Psoas muscle (tissue), 8 donors: ENCODE measurements around the gene C1QB. TPM values are rescaled to one million over a fixed set of nuclear protein-coding genes. Genes with fewer than 3 reads are reported as not detected.
"Not testable (repeated sequence)": the region's sequence is repeated elsewhere in the genome, so short reads cannot be mapped to it uniquely, and the experiment has no call there.

Experiments
- ATAC-seq, 4 donors: fragments of 200-7000 bp; cut with Tn5 transposase; one replicate each; pipeline ENCODE4 v1.9.1; 2020; ENCODE audit warnings: moderate library complexity in 3 of 4, mild to moderate bottlenecking in 2 of 4
- DNase-seq, 2 donors: peaks; one replicate each; pipeline ENCODE4 v3.0.0-alpha.2; 2020
- H3K27ac ChIP-seq: fragments of 200-600 bp; one replicate; pipeline ENCODE4 v1.8.0; 2022
- H3K27me3 ChIP-seq, 3 donors: fragments of 200-600 bp in 1 of 3; one replicate each; pipeline versions ENCODE4 v1.6.1 to v1.8.0; 2013 to 2022; ENCODE audit warnings: low read length in 2 of 3, mild to moderate bottlenecking in 2 of 3, moderate library complexity in 1 of 3; ENCODE audit not compliant: insufficient read depth in 3 of 3
- H3K36me3 ChIP-seq, 2 donors: fragments of 200-600 bp in 1 of 2; one replicate each; pipeline versions ENCODE4 v1.6.1 to v1.8.0; 2013 to 2022; ENCODE audit warnings: low read depth in 1 of 2, mild to moderate bottlenecking in 1 of 2, moderate library complexity in 1 of 2; ENCODE audit not compliant: insufficient read depth in 1 of 2
- H3K4me1 ChIP-seq: fragments of 200-600 bp; one replicate; pipeline ENCODE4 v1.8.0; 2022
- H3K4me3 ChIP-seq: fragments of 200-600 bp; one replicate; pipeline ENCODE4 v1.8.0; 2022; ENCODE audit warnings: mild to moderate bottlenecking
- H3K9me3 ChIP-seq: fragments of 200-600 bp; one replicate; pipeline ENCODE4 v1.8.0; 2022
- WGBS, 3 donors: extraction: QIAGEN DNeasy Blood & Tissue Kit; methylation state at CpG; one replicate each; pipeline versions ENCODE4 v1.1.6 to v1.1.7; 2013; 5-methylcytosine and 5-hydroxymethylcytosine counted together
- intact Hi-C, 2 donors: fragments of 100-400 bp; cut with DNase I; formaldehyde crosslinking; loops; one replicate each; pipeline versions ENCODE4 v1.11.0 to v1.14.2; 2022
- polyA plus RNA-seq, 3 donors: library from polyadenylated mRNA; stranded (reverse); fragments of 200-250 nt; gene quantifications; one replicate each; pipeline ENCODE4 v1.2.3, GENCODE V29; 2013
- total RNA-seq, 4 donors: library from RNA; stranded (reverse); fragmentation: NEBNext Ultra II Directional in 2 of 4; extraction: Animal tissue kit (Norgen Biotek cat#: 25700) in 2 of 4; gene quantifications; one replicate each; pipeline versions ENCODE4 v1.2.1 to v1.2.4, GENCODE V29; 2021 to 2023
- TF ChIP-seq, protein P1 (sequence below): fragments of 200-600 bp; IDR thresholded peaks from one replicate; pipeline ENCODE4 v1.8.0; 2022; ENCODE audit warnings: antibody characterized with exemption
- donor health status: healthy with polysubstance abuse.
- donor health status: DM: no; HTN: no; CAD: no; lungs with moderate emphysema.
- donor health status: Bipolar disorder and iron deficiency.
- donor health status: healthy.
- donor health status: DM: yes; HTN: yes; CAD: no.
- donor health status: DM: no; HTN: no; CAD: no.
- donor health status: DM: no; HTN: no; CAD: no.
- donor health status: DM: yes; HTN: yes; CAD: no.

C1QB gene
- total and polyA plus RNA-seq, 7 donors: 14.8 to 47.6 (median 25.6) TPM

DNA sequence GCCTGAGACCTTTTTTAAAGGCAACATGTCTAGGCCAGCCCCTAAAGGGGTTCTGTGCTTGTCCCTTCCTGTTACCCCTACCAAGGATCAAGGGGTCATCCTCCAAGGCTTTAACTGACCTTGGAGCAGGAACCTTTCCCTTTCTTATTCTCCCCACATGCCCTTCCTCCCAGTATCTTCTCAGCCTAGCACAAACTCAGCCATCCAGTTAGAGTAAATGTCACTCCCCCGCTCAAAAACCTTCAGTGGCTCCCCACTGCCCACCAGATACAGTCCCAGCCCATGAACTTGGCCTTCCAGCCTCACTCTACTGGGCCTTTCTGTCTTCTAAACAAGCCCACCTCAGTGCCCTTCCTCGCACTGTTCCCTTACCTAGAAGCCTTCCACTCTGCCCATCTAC is 8.8 kb downstream of the C1QB start:
- H3K27me3 ChIP-seq: peaks cover 0 to 10% (median 5%) of the 10 kb centered on the region in 3 donors
- no peaks in the 10 kb centered on the region for H3K9me3 ChIP-seq
- H3K4me3 ChIP-seq: no peak overlapping the region
- ATAC-seq: no peak
- TF ChIP-seq, protein P1, sequence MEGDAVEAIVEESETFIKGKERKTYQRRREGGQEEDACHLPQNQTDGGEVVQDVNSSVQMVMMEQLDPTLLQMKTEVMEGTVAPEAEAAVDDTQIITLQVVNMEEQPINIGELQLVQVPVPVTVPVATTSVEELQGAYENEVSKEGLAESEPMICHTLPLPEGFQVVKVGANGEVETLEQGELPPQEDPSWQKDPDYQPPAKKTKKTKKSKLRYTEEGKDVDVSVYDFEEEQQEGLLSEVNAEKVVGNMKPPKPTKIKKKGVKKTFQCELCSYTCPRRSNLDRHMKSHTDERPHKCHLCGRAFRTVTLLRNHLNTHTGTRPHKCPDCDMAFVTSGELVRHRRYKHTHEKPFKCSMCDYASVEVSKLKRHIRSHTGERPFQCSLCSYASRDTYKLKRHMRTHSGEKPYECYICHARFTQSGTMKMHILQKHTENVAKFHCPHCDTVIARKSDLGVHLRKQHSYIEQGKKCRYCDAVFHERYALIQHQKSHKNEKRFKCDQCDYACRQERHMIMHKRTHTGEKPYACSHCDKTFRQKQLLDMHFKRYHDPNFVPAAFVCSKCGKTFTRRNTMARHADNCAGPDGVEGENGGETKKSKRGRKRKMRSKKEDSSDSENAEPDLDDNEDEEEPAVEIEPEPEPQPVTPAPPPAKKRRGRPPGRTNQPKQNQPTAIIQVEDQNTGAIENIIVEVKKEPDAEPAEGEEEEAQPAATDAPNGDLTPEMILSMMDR: no peak
- intact Hi-C loops: no loop called here
- DNase-seq: no peak
- H3K36me3 ChIP-seq: no peaks in the 10 kb centered on the region
- H3K27ac ChIP-seq: no peak overlapping the region
- H3K4me1 ChIP-seq: no peaks in the 10 kb centered on the region
- 81 to 88% (median 83%) methylated on average over 2 of the region's 2 CpGs for WGBS, 3 donors

DNA sequence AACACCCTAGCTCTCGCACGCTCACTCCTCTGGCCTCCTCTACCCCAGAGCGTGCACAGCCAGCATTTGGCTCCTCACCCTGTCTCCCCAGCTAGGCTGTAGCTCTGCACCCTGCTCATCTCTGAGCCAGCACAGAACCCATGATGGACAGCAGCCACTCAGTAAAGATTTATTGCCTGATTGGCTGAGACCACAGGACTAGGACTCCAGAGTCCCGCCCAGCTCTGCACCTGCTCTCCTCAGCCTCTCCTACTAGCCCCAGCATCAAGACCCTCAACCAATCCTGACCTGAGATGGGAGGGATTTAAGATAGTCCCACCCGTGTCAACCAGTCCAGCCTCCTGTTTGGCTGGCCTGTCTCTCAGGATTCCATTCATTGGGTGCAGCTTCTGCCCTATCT is 9.3 kb downstream of the C1QB start:
- H3K27ac ChIP-seq: no peak overlapping the region
- H3K9me3 ChIP-seq: no peaks in the 10 kb centered on the region
- TF ChIP-seq, protein P1: no peak
- peak in 3 of 4 donors; percentile 19 to 29 (median 27) for ATAC-seq
- WGBS, 3 donors: 60 to 62% (median 61%) methylated on average over 5 of the region's 5 CpGs
- no peaks in the 10 kb centered on the region for H3K4me1 ChIP-seq
- peaks cover 0 to 8% (median 6%) of the 10 kb centered on the region in 3 donors for H3K27me3 ChIP-seq
- no peak overlapping the region for H3K4me3 ChIP-seq
- intact Hi-C loops: no loop called here
- DNase-seq: no peak
- H3K36me3 ChIP-seq: no peaks in the 10 kb centered on the region

DNA sequence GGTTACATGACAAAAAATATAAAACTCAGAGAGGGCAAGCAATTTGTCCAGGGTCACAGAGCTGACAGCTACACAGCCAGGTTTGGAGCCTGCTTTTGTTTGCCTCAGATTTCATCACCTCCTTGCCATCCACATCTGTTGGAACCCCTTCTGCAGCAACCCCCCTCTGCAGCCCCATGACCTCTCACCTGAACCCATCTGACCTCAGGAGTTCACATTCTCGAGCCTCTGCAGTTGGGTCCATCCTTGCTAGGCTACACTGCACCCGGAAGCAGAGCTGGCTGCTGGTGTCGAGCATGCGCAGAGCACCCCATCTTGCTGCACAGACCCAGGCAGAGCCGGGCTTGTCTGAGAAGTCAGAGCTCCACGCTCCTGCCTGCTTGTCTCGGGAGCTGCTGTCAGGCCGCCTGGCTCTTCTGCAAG is 10.0 kb downstream of the C1QB start:
- DNase-seq (no peak), ATAC-seq (peak in 1 of 4 donors; percentile 22)
- no peaks in the 10 kb centered on the region for H3K9me3 ChIP-seq
- no peaks in the 10 kb centered on the region for H3K36me3 ChIP-seq
- TF ChIP-seq, protein P1: no peak
- H3K27me3 ChIP-seq: peaks cover 0 to 12% (median 10%) of the 10 kb centered on the region in 3 donors
- intact Hi-C loops: no loop called here
- 68 to 76% (median 70%) methylated on average over 8 of the region's 8 CpGs for WGBS, 3 donors
- H3K27ac ChIP-seq: no peak overlapping the region
- H3K4me1 ChIP-seq: no peaks in the 10 kb centered on the region
- H3K4me3 ChIP-seq: no peak overlapping the region

DNA sequence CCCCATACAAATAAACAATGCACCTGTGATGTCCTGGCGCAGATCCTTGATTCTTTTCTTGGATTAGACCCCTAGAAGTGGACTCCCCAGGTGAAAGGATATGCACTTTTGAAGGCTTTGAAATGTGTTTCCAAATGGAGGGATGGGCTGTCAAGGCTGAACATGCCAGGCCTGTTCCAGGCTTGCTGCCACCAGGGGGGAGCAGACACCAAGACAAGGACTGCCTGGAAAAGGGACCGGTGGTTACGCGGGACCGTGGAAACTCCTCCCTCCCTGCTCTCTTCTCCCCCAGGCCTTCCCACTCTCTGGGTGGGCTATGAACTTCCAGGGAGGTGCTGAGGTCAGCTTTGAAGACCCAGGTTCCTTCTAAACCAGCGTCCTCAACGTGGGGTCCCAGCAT is 12.7 kb downstream of the C1QB start:
- Histone ChIP-seq H3K4me1 (no peaks in the 10 kb centered on the region), H3K27me3 (peaks cover 0 to 33% (median 13%) of the 10 kb centered on the region in 3 donors), H3K36me3 (no peaks in the 10 kb centered on the region), H3K27ac (no peak overlapping the region), H3K4me3 (no peak overlapping the region), H3K9me3 (no peaks in the 10 kb centered on the region)
- intact Hi-C loops: no loop called here
- TF ChIP-seq, protein P1: peak; percentile 5
- ATAC-seq: no peak
- no peak for DNase-seq
- WGBS, 3 donors: 34 to 43% (median 38%) methylated on average over 7 of the region's 7 CpGs

DNA sequence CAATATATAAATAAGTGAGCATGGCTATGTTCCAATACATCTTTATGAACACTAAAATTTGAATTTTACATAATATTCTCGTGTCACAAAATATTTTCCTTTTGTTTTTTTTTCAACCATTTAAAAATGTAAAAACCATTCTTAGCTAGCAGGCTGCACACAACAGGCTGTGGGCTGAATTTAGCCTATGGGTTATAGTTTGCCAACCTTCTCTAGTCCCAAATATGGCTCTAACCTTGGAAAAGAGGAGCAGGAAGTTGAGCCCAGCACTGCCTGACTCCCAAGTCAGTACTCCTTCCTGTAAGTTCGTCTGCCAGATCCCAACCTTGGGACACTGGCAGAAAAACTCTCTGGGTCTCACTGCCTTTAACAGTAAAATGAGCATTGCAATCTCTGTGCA is 13.4 kb downstream of the C1QB start:
- Histone ChIP-seq H3K27ac (no peak overlapping the region), H3K36me3 (no peaks in the 10 kb centered on the region), H3K4me3 (no peak overlapping the region), H3K27me3 (peaks cover 0 to 40% (median 15%) of the 10 kb centered on the region in 3 donors), H3K4me1 (no peaks in the 10 kb centered on the region), H3K9me3 (no peaks in the 10 kb centered on the region)
- TF ChIP-seq, protein P1: no peak
- DNase-seq (no peak), ATAC-seq (no peak)
- 55 to 65% (median 61%) methylated on average over 2 of the region's 2 CpGs for WGBS, 3 donors
- intact Hi-C loops: no loop called here

DNA sequence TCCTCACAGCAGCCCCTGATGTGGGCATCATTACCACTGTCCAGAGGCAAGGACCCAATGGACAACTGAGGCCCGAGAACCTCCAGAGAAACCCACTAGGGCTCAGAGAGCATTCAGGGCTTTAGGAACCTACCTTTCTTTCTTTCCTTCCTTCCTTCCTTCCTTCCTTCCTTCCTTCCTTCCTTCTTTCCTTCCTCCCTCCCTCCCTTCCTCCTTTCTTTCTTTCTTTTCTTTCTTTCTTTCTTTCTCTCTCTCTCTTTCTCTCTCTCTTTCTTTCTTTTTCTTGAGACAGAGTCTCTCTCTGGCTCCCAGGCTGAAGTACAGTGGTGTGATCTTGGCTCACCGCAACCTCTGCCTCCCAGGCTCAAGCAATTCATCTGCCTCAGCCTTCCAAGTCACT is 15.8 kb downstream of the C1QB start:
- H3K4me1 ChIP-seq, DNase-seq, intact Hi-C loops: not testable (repeated sequence)

More for the DNA sequence above, 15.8 kb downstream of the C1QB start:
- not testable (repeated sequence) for H3K27ac ChIP-seq, ATAC-seq, H3K4me3 ChIP-seq, H3K36me3 ChIP-seq, H3K9me3 ChIP-seq
- H3K27me3 ChIP-seq: peaks cover 0 to 63% (median 26%) of the 10 kb centered on the region in 3 donors
- WGBS, 3 donors: 74 to 88% (median 85%) methylated on average over 2 of the region's 2 CpGs
